HG02571 (cell line): ENCODE measurements around the gene EXOC3L2.

Source experiments
- ATAC-seq: cut with Tn5 transposase; IDR thresholded peaks from one replicate; pipeline ENCODE4 v1.9.1; 2021; ENCODE audit warnings: mild to moderate bottlenecking, moderate library complexity; ENCODE audit not compliant: unreplicated experiment

Gene EXOC3L2

DNA sequence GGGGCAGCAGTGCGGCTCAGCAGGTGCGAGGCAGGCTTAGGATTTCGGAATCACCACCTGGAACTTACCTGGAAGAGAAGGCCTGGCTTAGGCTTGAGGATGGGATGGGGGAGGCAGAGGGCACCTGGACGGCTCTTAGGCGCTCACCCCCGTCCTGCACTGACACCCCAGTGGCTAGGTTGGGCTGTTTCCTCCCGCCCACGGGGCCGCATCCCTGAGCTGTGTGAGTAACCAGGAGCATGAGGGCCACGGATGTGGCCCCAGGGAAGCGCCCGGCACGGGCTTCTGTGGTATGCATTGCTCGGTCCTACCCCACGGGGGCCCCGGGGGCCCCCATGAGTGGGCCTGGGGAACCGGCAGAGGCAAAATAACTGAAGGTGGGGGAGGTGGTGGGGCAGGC, 82.1 kb downstream of the EXOC3L2 start:
- ATAC-seq = no peak

DNA sequence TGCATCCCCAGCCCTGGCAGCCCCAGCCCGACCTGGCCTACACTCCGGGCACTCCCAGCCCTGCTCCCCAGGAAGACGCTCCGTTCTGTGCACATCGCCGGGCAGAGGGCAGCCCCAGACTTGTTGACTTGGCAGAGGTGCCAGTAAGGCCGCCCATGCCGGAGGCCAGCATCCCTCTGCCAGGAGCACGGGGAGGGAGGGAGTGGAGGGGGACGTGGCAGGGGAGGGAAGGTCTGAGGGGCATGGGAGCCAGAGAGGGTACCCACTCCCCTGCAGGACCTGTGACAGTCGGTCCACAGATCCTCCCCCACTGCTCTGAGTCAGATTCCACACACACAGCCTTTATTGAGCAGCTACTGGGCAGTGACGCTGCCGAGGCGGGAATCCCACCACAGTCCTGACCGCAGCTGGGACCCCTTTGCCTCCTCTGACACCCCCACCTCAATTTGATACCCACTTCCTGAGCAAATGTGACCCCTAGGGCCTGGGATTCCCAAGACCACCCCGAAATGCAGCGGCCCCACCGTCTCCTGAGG, 82.5 kb downstream of the EXOC3L2 start:
- no peak for ATAC-seq
